EH (cell line): ENCODE results near the gene PLXNA4.

Experiments used
- DNase-seq: peaks from one replicate; pipeline ENCODE4 v3.0.0-alpha.2; 2015; ENCODE audit warnings: low read depth

The PLXNA4 gene

GRCh38 chr7:132469681-132470080, 106.6 kb downstream of the PLXNA4 start:
- no peak for DNase-seq

- no peak for DNase-seq
Measured at GRCh38 chr7:132469264-132469663, 107.0 kb downstream of the PLXNA4 start.

GRCh38 chr7:132466367-132466766, 109.9 kb downstream of the PLXNA4 start:
- no peak for DNase-seq

- no peak for DNase-seq
Measured at GRCh38 chr7:132465516-132465915, 110.8 kb downstream of the PLXNA4 start.

- DNase-seq: peak; percentile 38
Measured at GRCh38 chr7:132464740-132465139, 111.5 kb downstream of the PLXNA4 start.

GRCh38 chr7:132463922-132464321, 112.3 kb downstream of the PLXNA4 start:
- DNase-seq: no peak

GRCh38 chr7:132462478-132462877, 113.8 kb downstream of the PLXNA4 start:
- no peak for DNase-seq

- DNase-seq: no peak
Measured at GRCh38 chr7:132461032-132461592, 115.2 kb downstream of the PLXNA4 start.

- no peak for DNase-seq
Measured at GRCh38 chr7:132458729-132459128, 117.5 kb downstream of the PLXNA4 start.

GRCh38 chr7:132457658-132458057, 118.6 kb downstream of the PLXNA4 start:
- no peak for DNase-seq

GRCh38 chr7:132456418-132456817, 119.9 kb downstream of the PLXNA4 start:
- DNase-seq: no peak

GRCh38 chr7:132455378-132455777, 120.9 kb downstream of the PLXNA4 start:
- DNase-seq: no peak

GRCh38 chr7:132453826-132454225, 122.4 kb downstream of the PLXNA4 start:
- no peak for DNase-seq

- DNase-seq: no peak
Measured at GRCh38 chr7:132451161-132451560, 125.1 kb downstream of the PLXNA4 start.

- no peak for DNase-seq
Measured at GRCh38 chr7:132450696-132451095, 125.6 kb downstream of the PLXNA4 start.

- no peak for DNase-seq
Measured at GRCh38 chr7:132450188-132450587, 126.1 kb downstream of the PLXNA4 start.

GRCh38 chr7:132446666-132447278, 129.5 kb downstream of the PLXNA4 start:
- DNase-seq: no peak

- no peak for DNase-seq
Measured at GRCh38 chr7:132446260-132446659, 130.0 kb downstream of the PLXNA4 start.

- no peak for DNase-seq
Measured at GRCh38 chr7:132443761-132444520, 132.3 kb downstream of the PLXNA4 start.

GRCh38 chr7:132441935-132442334, 134.3 kb downstream of the PLXNA4 start:
- no peak for DNase-seq

GRCh38 chr7:132440151-132440550, 136.1 kb downstream of the PLXNA4 start:
- DNase-seq: no peak

- no peak for DNase-seq
Measured at GRCh38 chr7:132438926-132439325, 137.3 kb downstream of the PLXNA4 start.

- DNase-seq: no peak
Measured at GRCh38 chr7:132437730-132438129, 138.5 kb downstream of the PLXNA4 start.
